ENCODE data around the gene C16orf90. TPM values are rescaled to one million over a fixed set of nuclear protein-coding genes. Genes with fewer than 3 reads are reported as not detected.
A peak's percentile ranks its signal among the peaks of the same experiment; 100 is the strongest.
"Not testable (repeated sequence)": the region's sequence is repeated elsewhere in the genome, so short reads cannot be mapped to it uniquely, and the experiment has no call there.

C16orf90 gene
- total RNA-seq, 1 donor from 2014 or later = not detected

DNA sequence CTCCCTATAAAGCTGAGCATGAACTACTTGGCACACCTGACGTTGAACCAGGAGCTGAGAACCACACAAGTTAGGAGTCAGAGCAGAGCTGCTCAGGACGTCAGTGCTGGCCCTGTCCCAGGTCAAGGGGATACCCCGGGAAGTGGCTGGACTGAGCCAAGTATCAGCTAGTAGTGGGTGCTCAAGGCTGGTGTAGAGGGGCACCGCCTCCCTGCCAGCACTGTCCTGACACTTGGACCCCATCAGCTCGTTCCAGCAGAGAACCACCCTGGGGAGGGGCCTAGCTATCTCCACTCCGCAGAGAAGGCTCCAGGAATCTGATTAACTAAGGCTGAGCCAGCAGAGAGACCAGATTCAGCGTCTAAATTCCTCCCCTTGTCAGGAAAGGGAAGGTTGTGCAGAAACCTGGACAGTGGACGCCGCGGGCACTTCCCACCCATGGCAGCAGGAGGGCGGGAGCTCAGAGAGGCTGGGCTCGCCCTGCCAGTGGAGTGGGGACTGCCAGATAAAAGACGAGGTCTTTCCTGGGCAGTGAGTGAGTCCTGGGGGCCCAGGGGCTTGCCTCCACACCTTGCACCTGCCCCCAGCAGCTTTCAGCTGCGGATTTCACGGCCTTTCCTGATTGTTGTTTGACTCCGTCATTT, 21.0 kb downstream of the C16orf90 start:
- H3K9me3 ChIP-seq (ENCODE audit: insufficient read depth, low read depth, low read length) = no peaks in the 10 kb centered on the region
- no peaks in the 10 kb centered on the region for H3K27me3 ChIP-seq (ENCODE audit: insufficient read depth, low read length)
- Mint-ChIP-seq H3K4me1 (ENCODE audit: low read depth, unreplicated experiment) (peaks cover 1% of the 10 kb centered on the region), H3K9me3 (ENCODE audit: unreplicated experiment) (no peaks in the 10 kb centered on the region), H3K4me3 (ENCODE audit: unreplicated experiment) (no peak overlapping the region), H3K27me3 (ENCODE audit: low read depth, unreplicated experiment) (no peaks in the 10 kb centered on the region), H3K36me3 (ENCODE audit: low read depth, unreplicated experiment) (peaks cover 9% of the 10 kb centered on the region), H3K27ac (ENCODE audit: unreplicated experiment) (no peak overlapping the region)
- DNase-seq (ENCODE audit: low read depth) (no peak), FAIRE-seq (no peak)
- no peak overlapping the region for H3K9ac ChIP-seq (ENCODE audit: low read length)
- peaks cover 84% of the 10 kb centered on the region for H4K20me1 ChIP-seq (ENCODE audit: insufficient read depth, low read length)
- H3K79me2 ChIP-seq (ENCODE audit: insufficient read depth, low read length) = peaks cover 86% of the 10 kb centered on the region
- H3K27ac ChIP-seq (ENCODE audit: low read depth, low read length) = no peak overlapping the region
- no peak overlapping the region for H3K4me3 ChIP-seq (ENCODE audit: insufficient read depth, low read depth, low read length)
- H3K36me3 ChIP-seq (ENCODE audit: insufficient read depth, low read length) = peaks cover 3% of the 10 kb centered on the region
- H3K4me1 ChIP-seq (ENCODE audit: insufficient read depth, low read length) = peaks cover 4% of the 10 kb centered on the region
- TF ChIP-seq EZH2 (IDR thresholded peaks at IDR 0.05; ENCODE audit: insufficient read depth, low read length) (no peak), CTCF (IDR thresholded peaks at IDR 0.05; ENCODE audit: insufficient read depth, low read depth, low read length) (no peak)
- H3K4me2 ChIP-seq (ENCODE audit: low read length) = no peak overlapping the region
- H2AFZ ChIP-seq (ENCODE audit: low read depth, low read length) = no peak overlapping the region

DNA sequence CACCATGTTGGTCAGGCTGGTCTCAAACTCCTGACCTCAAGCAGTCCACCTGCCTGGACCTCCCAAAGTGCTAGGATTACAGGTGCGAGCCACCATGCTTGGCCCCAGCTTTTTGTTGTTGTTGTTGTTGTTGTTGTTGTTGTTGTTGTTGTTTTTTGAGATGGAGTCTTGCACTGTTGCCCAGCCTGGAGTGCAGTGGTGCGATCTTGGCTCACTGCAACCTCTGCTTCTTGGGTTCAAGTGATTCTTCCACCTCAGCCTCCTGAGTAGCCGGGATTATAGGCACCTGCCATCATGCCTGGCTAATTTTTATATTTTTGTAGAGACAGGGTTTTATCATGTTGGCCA, 21.7 kb downstream of the C16orf90 start:
- H3K4me3 Mint-ChIP-seq (ENCODE audit: unreplicated experiment) = not testable (repeated sequence)

DNA sequence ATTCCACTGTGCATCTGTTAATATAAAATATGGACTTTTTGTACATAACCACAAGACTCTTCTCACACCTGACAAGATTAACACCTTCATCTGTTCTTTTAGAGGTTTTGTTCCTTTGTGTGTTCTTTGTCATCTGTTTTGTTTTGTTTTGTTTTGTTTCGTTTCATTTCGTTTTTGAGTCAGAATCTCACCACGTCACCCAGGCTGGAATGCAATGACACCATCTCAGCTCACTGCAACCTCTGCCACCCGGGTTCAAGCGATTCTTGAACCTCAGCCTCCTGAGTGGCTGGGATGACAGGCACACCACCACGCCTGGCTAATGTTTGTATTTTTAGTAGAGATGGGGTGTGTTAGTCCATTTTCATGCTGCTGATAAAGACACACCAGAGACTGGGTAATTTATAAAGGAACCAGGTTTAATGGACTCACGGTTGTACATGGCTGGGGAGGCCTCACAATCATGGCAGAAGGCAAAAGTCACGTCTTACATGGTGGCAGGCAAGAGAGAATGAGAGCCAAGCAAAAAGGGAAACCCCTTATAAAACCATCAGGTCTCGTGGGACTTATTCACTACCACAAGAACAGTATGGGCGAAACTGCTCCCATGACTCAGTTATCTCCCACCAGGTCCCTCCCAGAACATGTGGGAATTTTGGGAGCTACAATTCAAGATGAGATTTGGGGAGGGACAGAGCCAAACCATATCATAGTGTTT, 22.3 kb downstream of the C16orf90 start:
- no peak overlapping the region for H3K4me3 ChIP-seq (ENCODE audit: insufficient read depth, low read depth, low read length)
- TF ChIP-seq EZH2 (IDR thresholded peaks at IDR 0.05; ENCODE audit: insufficient read depth, low read length) = no peak
- no peak for TF ChIP-seq CTCF (IDR thresholded peaks at IDR 0.05; ENCODE audit: insufficient read depth, low read depth, low read length)
- H3K27ac ChIP-seq (ENCODE audit: low read depth, low read length) = peak overlapping the region; percentile 49
- DNase-seq (ENCODE audit: low read depth) = peak; percentile 34
- H3K4me1 Mint-ChIP-seq (ENCODE audit: low read depth, unreplicated experiment) = peaks cover 1% of the 10 kb centered on the region
- no peak for FAIRE-seq
- no peaks in the 10 kb centered on the region for H3K27me3 ChIP-seq (ENCODE audit: insufficient read depth, low read length)
- no peak overlapping the region for H3K27ac Mint-ChIP-seq (ENCODE audit: unreplicated experiment)
- no peaks in the 10 kb centered on the region for H3K9me3 Mint-ChIP-seq (ENCODE audit: unreplicated experiment)
- H3K27me3 Mint-ChIP-seq (ENCODE audit: low read depth, unreplicated experiment) = no peaks in the 10 kb centered on the region
- peak overlapping the region; percentile 14 for H3K4me2 ChIP-seq (ENCODE audit: low read length)
- H3K36me3 ChIP-seq (ENCODE audit: insufficient read depth, low read length) = no peaks in the 10 kb centered on the region
- H3K79me2 ChIP-seq (ENCODE audit: insufficient read depth, low read length) = peaks cover 86% of the 10 kb centered on the region
- H4K20me1 ChIP-seq (ENCODE audit: insufficient read depth, low read length) = peaks cover 84% of the 10 kb centered on the region
- no peak overlapping the region for H2AFZ ChIP-seq (ENCODE audit: low read depth, low read length)
- H3K9me3 ChIP-seq (ENCODE audit: insufficient read depth, low read depth, low read length) = no peaks in the 10 kb centered on the region
- peaks cover 5% of the 10 kb centered on the region for H3K36me3 Mint-ChIP-seq (ENCODE audit: low read depth, unreplicated experiment)
- peaks cover 4% of the 10 kb centered on the region for H3K4me1 ChIP-seq (ENCODE audit: insufficient read depth, low read length)
- H3K4me3 Mint-ChIP-seq (ENCODE audit: unreplicated experiment) = no peak overlapping the region
- no peak overlapping the region for H3K9ac ChIP-seq (ENCODE audit: low read length)

More for the DNA sequence above, 21.7 kb downstream of the C16orf90 start:
- Histone ChIP-seq H3K79me2 (ENCODE audit: insufficient read depth, low read length) (peaks cover 86% of the 10 kb centered on the region), H4K20me1 (ENCODE audit: insufficient read depth, low read length) (peaks cover 84% of the 10 kb centered on the region), H3K4me2 (ENCODE audit: low read length) (peak overlapping the region; percentile 14), H3K27ac (ENCODE audit: low read depth, low read length) (peak overlapping the region; percentile 49)
- not testable (repeated sequence) for H3K27me3 ChIP-seq (ENCODE audit: insufficient read depth, low read length); H3K27ac Mint-ChIP-seq (ENCODE audit: unreplicated experiment); H3K36me3 Mint-ChIP-seq (ENCODE audit: low read depth, unreplicated experiment); H3K9me3 Mint-ChIP-seq (ENCODE audit: unreplicated experiment); H3K9ac ChIP-seq (ENCODE audit: low read length); H3K4me1 ChIP-seq (ENCODE audit: insufficient read depth, low read length); DNase-seq (ENCODE audit: low read depth); FAIRE-seq; H3K36me3 ChIP-seq (ENCODE audit: insufficient read depth, low read length); H3K4me3 ChIP-seq (ENCODE audit: insufficient read depth, low read depth, low read length); H3K9me3 ChIP-seq (ENCODE audit: insufficient read depth, low read depth, low read length); H3K27me3 Mint-ChIP-seq (ENCODE audit: low read depth, unreplicated experiment); H3K4me1 Mint-ChIP-seq (ENCODE audit: low read depth, unreplicated experiment); H2AFZ ChIP-seq (ENCODE audit: low read depth, low read length)

Data from astrocyte (in vitro differentiated cells and primary cell).